ENCODE results near the gene RHNO1. TPM values are rescaled to one million over a fixed set of nuclear protein-coding genes. Genes with fewer than 3 reads are reported as not detected.

Gene RHNO1
- total RNA-seq (2012; rRNA removed) (30.6 and 36.4 TPM in 2 replicates), polyA plus RNA-seq (2012; rRNA removed) (26.1 and 28.6 TPM in 2 replicates), Bru-seq, nascent RNA (percentile 63 among the genes with signal in this experiment), BruChase-seq, experiment 1, labeled RNA remaining after a 6-hour chase (percentile 76 among the genes with signal in this experiment), BruChase-seq, experiment 2, labeled RNA remaining after a 2-hour chase (percentile 63 among the genes with signal in this experiment)
- 14.7 and 20.0 TPM in 2 replicates for polyA plus RNA-seq (2012; cell fraction: cytosol; rRNA removed)
- polyA plus RNA-seq (2012; cell fraction: nucleus; rRNA removed; ENCODE audit: low replicate concordance): 3.0 and 8.1 TPM in 2 replicates
- long read RNA-seq, transcript RHNO1-204 (3 exons, 1,870 nt): major isoform, 20 of 27 reads
- long read RNA-seq, partial matches to known transcripts: 3 of 27 reads
- long read RNA-seq, other reads (novel, unspliced or antisense): 1 of 27 reads

- WGBS, 2 experiments (ENCODE audit: extremely low coverage in 2 of 2, insufficient read length in 1 of 2): 2% methylated on average over 47 of the region's 70 CpGs; no CpG with 5 or more reads in 1 of the 2 experiments
- POLR2A ChIA-PET (ENCODE audit: unreplicated experiment): interaction anchor here (0.5 to 0.8 kb wide), 3 partner anchors 10 to 41 kb away, joined by 3 to 8 read pairs (median 3); no protein-coding TSS in a partner anchor
- no peaks in the 10 kb centered on the region for H3K36me3 ChIP-seq (ENCODE audit: control insufficient read depth, insufficient read depth, low read length)
- ATAC-seq (ENCODE audit: low read depth) (peak; percentile 90), DNase-seq (peak; percentile 85)
- peak within 1 kb of the TSS; percentile 90 for H3K23ac ChIP-seq (ENCODE audit: low read depth, low read length)
- H4K8ac ChIP-seq (ENCODE audit: low read depth in 2 of 2, low read length in 2 of 2): peak within 1 kb of the TSS; percentile 88 to 90
- H2BK15ac ChIP-seq (ENCODE audit: low read depth, low read length): 0 out of 3 replicates have a peak within 1 kb of the TSS, but pooled peaks have one; percentile 13
- peak within 1 kb of the TSS; percentile 91 for H3K4ac ChIP-seq (ENCODE audit: low read depth, low read length)
- peak within 1 kb of the TSS; percentile 86 for H3K27ac ChIP-seq (ENCODE audit: insufficient read depth, low read length)
- peak within 1 kb of the TSS; percentile 89 for H3K4me2 ChIP-seq (ENCODE audit: low read depth, low read length)
- dilution Hi-C loops (cut with HindIII; ENCODE audit: low sequenced_read_pairs, unreplicated experiment) (no loop called here), in situ Hi-C loops (cut with MboI; ENCODE audit: low sequenced_read_pairs) (no loop called here), intact Hi-C loops (cut with micrococcal nuclease) (no loop called here)
- peaks cover 36 to 61% of the 10 kb centered on the region in 2 experiments for H3K79me1 ChIP-seq (ENCODE audit: low read depth in 1 of 2, low read length in 2 of 2)
- peak within 1 kb of the TSS; percentile 82 for H2AK5ac ChIP-seq (ENCODE audit: low read depth, low read length)
- no peaks in the 10 kb centered on the region for H3K9me3 ChIP-seq (ENCODE audit: control insufficient read depth, insufficient read depth, low read length)
- peak within 1 kb of the TSS; percentile 98 for H2AFZ ChIP-seq (replicated peaks; ENCODE audit: low read length, poor library complexity)
- peak within 1 kb of the TSS; percentile 49 for H2BK20ac ChIP-seq (ENCODE audit: low read depth, low read length)
- peak within 1 kb of the TSS; percentile 91 for H4K91ac ChIP-seq (ENCODE audit: insufficient read depth, low read depth, low read length)
- TSS peak; percentile 50 for BruUV-seq (replicated peaks)
- peak within 1 kb of the TSS; percentile 97 for H2AK9ac ChIP-seq (replicated peaks; ENCODE audit: low read depth, low read length, poor library complexity)
- CTCF ChIA-PET: no interaction called here
- H4K20me1 ChIP-seq (ENCODE audit: insufficient read depth, low read length): no peaks in the 10 kb centered on the region; the same call in 1 of the 2 replicates
- H3K27me3 ChIP-seq (ENCODE audit: control insufficient read depth, insufficient read depth, low read length): no peaks in the 10 kb centered on the region
- peak within 1 kb of the TSS; percentile 81 for H2BK5ac ChIP-seq (ENCODE audit: low read depth, low read length, poor library complexity, severe bottlenecking)
- peak within 1 kb of the TSS; percentile 71 for H4K5ac ChIP-seq (ENCODE audit: low read depth, low read length)
- H3K18ac ChIP-seq (ENCODE audit: low read depth, low read length): peak within 1 kb of the TSS; percentile 56
- peak within 1 kb of the TSS; percentile 94 for H3K56ac ChIP-seq (ENCODE audit: extremely low read depth, insufficient read depth, low read length)
- peak within 1 kb of the TSS; percentile 78 for H2BK120ac ChIP-seq (ENCODE audit: low read depth, low read length)
- peak within 1 kb of the TSS; percentile 82 for H3K4me3 ChIP-seq (ENCODE audit: insufficient read depth, low read depth, low read length)
- peak within 1 kb of the TSS; percentile 89 for H3K14ac ChIP-seq (replicated peaks; ENCODE audit: low read depth, low read length)
- H3K4me1 ChIP-seq (ENCODE audit: control insufficient read depth, insufficient read depth, low read length): peaks cover 6% of the 10 kb centered on the region
- H3K9me1 ChIP-seq (ENCODE audit: insufficient read depth, low read length): peaks cover 9% of the 10 kb centered on the region
- peak within 1 kb of the TSS; percentile 89 for H3K9ac ChIP-seq (ENCODE audit: low read depth, low read length)
- no peak for TF ChIP-seq MXI1 (IDR thresholded peaks at IDR 0.05; ENCODE audit: borderline replicate concordance, low read depth, low read length)
- TF ChIP-seq SMC3 (IDR thresholded peaks at IDR 0.05; ENCODE audit: low read depth, low read length): no peak
- no peak for TF ChIP-seq RCOR1 (IDR thresholded peaks at IDR 0.05; ENCODE audit: insufficient replicate concordance, low read length)
- TF ChIP-seq RFX5 (IDR thresholded peaks at IDR 0.05; ENCODE audit: low read depth, low read length): no peak
- peak; percentile 74 for TF ChIP-seq BHLHE40 (IDR thresholded peaks at IDR 0.05; ENCODE audit: low read depth, low read length)
- TF ChIP-seq CTCF (conservative IDR thresholded peaks at IDR 0.05; ENCODE audit: low read depth, low read length): peak; percentile 27; the same call in 1 of the 2 replicates
- TF ChIP-seq CEBPB (IDR thresholded peaks at IDR 0.05; ENCODE audit: low read depth, low read length): peak; percentile 93
- TF ChIP-seq MAZ (IDR thresholded peaks at IDR 0.05; ENCODE audit: borderline replicate concordance, low read depth, low read length): 0 out of 2 replicates have a peak, but pooled peaks have one; percentile 11
- no peak for TF ChIP-seq FOS (IDR thresholded peaks at IDR 0.05; ENCODE audit: low read depth, low read length)
- TF ChIP-seq NFE2L2 (IDR thresholded peaks at IDR 0.05; ENCODE audit: low read depth, low read length): no peak
- no peak for TF ChIP-seq MAFK (IDR thresholded peaks at IDR 0.05; ENCODE audit: low read depth, low read length)
- no peak for TF ChIP-seq RAD21 (IDR thresholded peaks at IDR 0.05; ENCODE audit: low read length)
These were observed at the start of gene RHNO1, which contains the start of gene FOXM1 for GRCh38 chr12:2877047-2877952. RHNO1 (plus strand) TSS chr12:2877223; CDS start chr12:2885367, 8,144 bp downstream. FOXM1 (minus strand) TSS chr12:2877174; CDS start chr12:2874478, 2,696 bp downstream.

All from IMR-90 (cell line).